T-helper 1 cell (primary cell): ENCODE results near the gene IFNGR2.
"Not testable (repeated sequence)": the region's sequence is repeated elsewhere in the genome, so short reads cannot be mapped to it uniquely, and the experiment has no call there.

Source experiments
- DNase-seq, 5 donors: peaks; one replicate each; pipeline ENCODE4 v3.0.0-alpha.2; 2012 to 2020

Gene IFNGR2

DNA sequence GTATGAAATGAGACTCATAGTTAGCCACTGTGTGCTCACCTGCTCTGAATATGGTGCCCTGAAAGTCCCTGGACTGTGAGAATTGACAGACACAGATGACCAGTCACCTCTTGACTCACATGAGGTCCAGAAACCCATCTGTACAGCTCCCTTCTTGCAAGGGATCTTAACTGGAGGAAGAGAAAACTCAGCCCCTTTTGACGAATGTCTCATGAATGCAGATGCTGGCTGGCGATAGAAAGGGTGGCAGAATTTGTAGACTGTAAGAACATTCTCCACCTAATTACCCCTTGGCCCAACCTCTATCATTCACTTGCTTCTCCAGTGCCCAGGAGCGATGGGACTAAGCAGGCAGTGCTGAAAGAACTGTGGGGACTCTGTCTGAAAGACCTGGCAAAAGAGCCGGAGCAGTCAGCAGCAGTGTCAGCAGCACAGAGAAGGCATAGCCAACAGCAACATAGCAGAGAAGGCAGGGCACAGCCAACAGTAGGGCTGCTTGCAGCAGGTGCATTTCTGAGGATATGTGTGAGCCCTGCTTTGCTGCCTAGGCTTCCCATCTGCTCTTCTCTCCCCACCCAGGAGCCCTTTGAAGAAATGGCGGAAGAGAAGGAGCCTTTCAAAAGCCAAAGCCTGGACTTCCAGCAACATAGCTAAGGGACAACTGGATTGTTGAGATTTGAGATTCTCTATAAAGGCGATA is 25.8 kb upstream of the IFNGR2 start:
- DNase-seq: no peak

GRCh38 chr21:33378081-33378480 is 25.1 kb upstream of the IFNGR2 start:
- no peak for DNase-seq

DNA sequence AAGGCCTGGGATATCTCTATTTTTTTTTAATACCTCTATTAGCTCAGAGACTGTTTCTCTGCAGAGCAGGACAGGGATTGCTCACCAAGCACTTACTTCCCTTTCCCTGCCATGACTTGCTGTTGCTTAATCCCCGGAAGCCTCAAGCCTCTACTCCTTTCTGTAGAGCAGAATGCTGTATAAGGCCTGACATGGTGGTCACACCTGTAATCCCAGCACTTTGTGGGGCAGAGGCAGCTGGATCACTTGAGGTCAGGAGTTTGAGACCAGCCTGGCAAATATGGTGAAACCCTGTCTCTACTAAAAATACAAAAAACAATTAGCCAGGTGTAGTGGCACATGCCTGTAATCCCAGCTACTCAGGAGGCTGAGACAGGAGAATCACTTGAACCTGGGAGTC is 23.3 kb upstream of the IFNGR2 start:
- peak in 1 of 5 donors; percentile 20 for DNase-seq

DNA sequence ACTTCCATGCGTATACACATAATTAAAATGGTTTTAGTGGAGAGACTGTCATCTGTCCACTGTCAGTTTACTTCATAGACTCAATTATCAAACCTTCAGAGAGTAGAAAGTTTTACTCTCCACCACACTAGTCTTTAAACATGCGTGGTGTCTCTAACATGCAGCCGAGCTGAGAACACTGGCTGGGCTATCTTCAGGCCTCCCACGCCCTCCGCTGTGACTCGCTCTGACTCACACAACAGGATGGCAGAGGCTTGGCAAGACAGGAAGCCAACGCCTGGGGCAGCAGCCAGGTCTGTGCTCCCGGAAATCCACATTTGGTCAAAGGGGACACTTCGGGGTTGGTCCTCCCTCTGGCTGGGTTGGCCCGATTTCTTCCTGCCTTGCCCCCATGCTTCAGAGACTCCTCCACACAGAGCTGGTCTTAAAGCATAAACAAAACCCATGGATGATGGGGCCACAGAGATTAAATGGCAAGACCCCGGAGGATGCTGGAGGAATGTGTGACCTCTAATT is 22.7 kb upstream of the IFNGR2 start:
- DNase-seq: peak; percentile 60 to 91 (median 66)

GRCh38 chr21:33381381-33381780 is 21.8 kb upstream of the IFNGR2 start:
- not testable (repeated sequence) for DNase-seq

DNA sequence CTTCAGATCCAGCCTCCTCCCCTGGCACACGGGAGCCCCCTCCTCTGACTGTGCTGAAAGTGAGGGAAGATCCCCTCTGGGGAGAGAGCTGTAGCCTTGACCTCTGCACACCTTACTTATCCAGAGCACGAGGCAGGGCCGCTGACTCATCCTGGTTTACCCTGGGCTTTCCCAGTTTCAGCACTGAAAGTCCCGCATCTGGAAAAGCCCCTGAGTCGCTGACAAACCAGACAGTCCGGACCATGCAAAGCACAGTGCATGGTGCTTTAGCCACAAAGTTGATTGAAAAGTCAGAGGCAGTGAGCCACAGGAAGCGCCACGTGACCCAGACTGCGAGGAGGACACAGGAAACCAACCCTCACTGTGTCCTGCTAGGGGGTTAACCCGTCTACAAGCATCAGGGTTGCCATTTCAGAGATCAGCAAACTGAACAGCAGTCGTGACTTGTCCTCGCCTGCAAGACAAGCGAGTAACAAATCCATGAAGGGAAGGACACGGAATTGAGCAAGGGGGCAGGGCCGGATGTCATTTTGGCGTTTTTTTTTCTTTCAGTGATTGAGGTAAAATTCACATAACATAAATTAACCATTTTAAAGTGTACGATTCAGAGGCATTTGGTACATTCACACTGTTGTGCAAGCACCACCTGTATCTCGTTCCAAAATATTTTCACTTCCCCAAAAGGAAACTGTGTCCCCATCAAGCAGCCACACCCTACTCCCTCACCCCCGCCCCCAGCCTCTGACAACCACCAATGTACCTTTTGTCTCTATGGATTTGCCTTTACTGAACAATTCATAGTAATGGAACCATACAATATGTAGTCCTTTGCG is 19.9 kb upstream of the IFNGR2 start:
- DNase-seq: peak; percentile 51 to 75 (median 62)

GRCh38 chr21:33384841-33385331 is 18.3 kb upstream of the IFNGR2 start:
- DNase-seq: peak in 2 of 5 donors; percentile 30 to 82

DNA sequence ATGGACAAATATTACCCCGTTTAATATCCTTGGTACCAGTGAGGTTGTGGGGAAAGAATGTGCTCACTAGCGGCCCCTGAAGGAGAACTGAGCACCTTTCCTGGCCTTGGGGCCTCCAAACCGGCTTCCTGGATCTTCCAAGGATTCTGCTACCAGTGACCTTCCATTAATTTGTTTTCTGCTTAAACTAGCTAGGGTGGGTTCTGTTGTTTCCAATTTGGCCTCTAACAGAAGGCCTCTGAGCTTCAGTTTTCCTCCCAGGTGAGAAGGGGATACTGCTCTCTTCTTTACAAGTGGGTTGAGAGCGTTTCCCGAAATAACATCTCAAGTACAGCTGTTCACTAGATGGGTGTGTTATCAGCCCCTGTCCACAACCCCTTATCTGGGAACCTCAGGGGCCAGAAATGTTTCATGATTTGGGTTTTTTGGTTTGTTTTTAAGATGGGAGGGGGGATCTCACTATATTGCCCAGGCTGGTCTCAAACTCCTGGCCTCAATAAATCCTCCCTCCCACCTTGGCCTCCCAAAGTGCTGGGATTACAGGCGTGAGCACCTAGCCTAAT is 16.9 kb upstream of the IFNGR2 start:
- no peak for DNase-seq

GRCh38 chr21:33387294-33387693 is 15.9 kb upstream of the IFNGR2 start:
- DNase-seq: no peak

- DNase-seq: no peak
These were observed 15.0 kb upstream of the IFNGR2 start for GRCh38 chr21:33388188-33388587.

- DNase-seq: no peak
These were observed 12.7 kb upstream of the IFNGR2 start for GRCh38 chr21:33390479-33390878.

- no peak for DNase-seq
These were observed 11.6 kb upstream of the IFNGR2 start for GRCh38 chr21:33391656-33392055.

DNA sequence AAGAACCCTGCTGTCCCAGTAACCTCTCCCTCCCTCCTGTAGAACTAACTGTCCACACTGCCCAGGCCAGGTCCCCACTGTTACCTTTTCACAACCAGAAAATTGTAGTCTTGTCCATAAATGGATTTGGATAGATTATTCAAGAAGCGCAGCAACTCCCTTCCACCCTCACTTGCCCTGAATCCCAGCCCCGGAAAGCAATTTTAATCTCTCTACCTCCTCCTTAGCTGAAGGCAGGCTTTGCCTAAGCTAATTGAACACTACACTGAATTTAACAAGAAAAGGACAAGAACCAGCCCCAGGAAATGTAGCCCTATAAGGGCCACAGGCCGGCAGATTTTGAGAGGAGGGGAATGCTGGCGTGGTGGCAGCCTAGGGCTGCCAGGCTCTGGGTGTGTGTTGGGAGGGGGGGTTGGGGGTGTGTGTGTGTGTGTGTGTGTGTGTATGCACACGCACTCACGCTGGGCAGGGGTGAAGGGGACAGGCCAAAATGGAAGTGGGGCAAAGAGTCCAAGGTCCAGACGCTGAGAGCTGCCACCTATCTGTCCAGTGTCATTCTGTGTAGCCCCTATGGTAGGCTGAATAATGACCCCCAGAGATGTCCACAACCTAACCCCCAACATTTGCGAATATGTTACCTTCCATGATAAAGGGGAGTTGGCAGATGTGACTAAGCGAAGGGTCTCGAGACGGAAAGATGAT is 10.8 kb upstream of the IFNGR2 start:
- DNase-seq: no peak

DNA sequence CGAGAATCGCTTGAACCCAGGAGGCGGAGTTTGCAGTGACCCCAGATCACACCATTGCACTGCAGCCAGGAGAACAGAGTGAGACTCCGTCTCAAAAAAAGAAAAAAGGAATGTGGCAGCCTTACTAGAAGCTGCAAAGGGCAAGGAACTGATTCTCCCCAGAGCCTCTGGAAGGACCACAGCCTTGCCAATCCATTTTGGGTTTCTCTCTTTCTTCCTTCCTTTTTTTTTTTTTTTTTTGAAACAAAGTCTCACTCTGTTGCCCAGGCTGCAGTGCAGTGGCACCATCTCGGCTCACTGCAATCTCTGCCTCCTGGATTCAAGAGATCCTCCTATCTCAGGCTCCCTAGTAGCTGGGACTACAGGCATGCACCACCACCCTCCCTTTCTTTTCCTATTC is 9.9 kb upstream of the IFNGR2 start:
- DNase-seq: no peak

DNA sequence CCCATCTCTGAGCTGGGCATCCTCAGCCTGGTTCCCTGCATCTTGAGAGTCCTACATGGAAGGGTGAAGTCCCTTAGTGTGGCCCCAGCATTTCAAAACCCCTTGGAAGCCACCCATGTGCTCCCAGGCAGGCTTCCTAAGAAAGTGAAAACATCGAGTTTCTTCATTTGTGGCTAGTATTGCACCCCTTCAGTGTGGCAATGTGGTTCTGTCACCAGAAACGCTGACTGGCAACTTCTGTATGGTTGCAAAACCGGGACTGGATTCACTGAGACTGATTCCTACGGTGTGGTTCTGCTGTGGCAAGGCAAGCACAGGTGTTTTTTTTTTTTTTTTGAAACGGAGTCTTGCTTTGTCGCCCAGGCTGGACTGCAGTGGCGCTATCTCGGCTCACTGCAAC is 9.0 kb upstream of the IFNGR2 start:
- no peak for DNase-seq

DNA sequence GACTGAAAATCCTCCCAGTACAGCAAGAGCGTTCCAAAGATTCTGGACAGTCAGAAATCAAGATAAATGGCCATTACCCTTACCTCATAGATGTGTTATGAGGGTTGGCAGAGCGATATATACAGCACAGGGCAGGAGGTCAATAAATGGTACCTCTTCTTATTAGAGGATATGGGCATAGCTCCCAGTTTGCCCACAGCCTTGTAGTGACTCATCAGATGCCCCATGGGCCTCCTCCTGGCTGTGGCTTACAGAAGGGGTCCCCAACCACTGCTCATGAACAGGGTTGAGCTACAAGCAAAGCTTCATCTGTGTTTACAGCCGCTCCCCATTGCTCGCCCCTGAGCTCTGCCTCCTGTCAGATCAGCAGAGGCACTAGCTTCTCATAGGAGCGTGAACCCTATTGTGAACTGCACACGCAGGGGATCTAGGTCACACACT is 7.3 kb upstream of the IFNGR2 start:
- DNase-seq: no peak

GRCh38 chr21:33396436-33396835 is 6.8 kb upstream of the IFNGR2 start:
- DNase-seq: no peak

DNA sequence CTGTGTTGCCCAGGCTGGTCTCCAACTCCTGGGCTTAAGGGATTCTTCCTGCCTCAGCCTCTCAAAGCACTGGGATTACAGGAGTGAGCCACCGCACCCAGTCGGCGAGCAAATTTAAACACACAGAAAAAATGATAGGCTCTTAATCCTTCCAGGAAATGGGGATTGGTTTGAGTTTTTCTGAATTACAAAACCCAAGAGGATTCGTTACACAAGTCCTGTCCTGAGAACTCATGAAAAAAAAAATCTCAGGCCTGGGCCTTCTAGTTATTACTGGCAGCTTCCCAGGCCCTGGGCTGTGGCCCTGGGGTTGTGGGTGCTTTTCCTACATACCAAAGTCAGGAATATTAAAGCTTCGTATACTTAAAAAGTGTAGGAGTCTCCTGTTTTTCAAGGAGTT is 6.3 kb upstream of the IFNGR2 start:
- DNase-seq: no peak

- DNase-seq: no peak
These were observed 5.5 kb upstream of the IFNGR2 start for GRCh38 chr21:33397717-33398116.

DNA sequence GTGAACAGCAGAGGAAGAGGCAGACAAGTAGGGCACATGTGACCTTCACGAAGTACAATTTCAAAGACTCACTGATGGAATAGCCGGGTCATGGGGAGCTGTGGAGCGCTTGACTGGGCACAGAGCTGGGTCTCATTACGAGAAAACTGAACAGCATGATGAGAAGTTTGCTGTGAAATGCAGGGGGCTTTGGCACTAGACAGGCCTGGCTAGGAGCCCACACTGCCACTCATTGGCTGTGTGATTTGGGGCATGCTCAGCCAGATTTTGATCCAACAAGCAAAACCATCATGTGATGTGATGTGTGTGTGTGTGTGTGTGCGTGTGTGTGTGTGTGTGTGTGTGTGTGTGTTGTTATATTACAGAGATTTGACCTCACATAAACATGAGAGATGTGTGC is 4.9 kb upstream of the IFNGR2 start:
- DNase-seq: no peak

DNA sequence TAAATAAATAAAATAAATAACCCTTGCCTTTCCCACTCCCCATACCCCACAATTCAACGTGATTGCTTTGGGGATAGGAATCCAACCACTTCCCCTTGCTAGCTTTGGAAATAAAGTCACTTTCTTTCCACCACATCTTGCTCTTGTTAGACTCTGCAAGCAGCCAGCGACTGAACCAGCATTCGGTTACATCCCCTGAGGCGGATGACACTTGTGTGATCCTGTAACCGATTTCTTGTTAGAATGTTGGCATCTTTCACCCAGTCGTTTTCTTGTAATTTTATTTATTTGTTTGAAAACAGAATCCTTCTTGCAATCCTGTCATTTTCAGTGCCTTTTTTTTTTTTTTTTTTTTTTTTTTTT is 1.6 kb upstream of the IFNGR2 start:
- DNase-seq: no peak

GRCh38 chr21:33402001-33402979 is 923 bp upstream of the IFNGR2 start:
- no peak for DNase-seq
